GM18858 (cell line): ENCODE data around the gene DCST1.
A peak's percentile ranks its signal among the peaks of the same experiment; 100 is the strongest.

Experiments
- ATAC-seq: cut with Tn5 transposase; IDR thresholded peaks from one replicate; pipeline ENCODE4 v1.9.1; 2021; ENCODE audit not compliant: unreplicated experiment

Gene DCST1

DNA sequence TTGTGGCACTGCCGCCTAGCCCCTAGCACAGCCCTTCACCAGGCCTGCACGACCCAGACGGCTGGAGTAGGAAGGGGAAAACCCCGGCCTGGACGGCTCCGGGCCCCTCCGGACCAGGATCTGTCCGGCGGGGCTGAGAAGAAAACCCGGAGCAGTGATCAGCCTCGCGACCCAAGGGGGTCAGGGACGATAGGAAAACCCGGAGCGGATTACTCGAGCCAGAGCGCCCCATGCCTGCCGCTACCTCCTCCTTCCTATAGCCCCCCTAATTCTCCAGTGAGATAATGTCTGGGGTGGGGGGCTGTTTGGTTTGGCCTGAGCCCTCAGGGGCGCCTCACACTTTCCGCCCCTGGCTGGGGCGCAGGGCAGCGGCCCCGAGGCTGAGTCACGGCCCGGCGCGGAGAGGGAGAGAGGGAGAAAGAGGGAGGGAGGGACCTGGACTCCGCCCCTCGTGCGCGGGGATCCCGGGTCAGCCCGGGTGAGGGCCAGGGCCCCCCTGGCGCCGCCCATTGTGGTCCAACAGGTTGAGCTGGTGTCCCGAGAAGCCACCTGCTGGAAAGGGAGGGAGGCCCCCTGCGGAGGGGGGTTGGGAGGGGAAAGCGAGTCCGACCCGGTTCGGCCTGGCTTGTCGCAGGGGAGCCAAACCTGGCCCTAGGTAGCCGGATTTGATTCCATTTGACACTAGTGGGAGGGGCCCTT lies 32.7 kb upstream of the DCST1 start:
- peak; percentile 31 for ATAC-seq

DNA sequence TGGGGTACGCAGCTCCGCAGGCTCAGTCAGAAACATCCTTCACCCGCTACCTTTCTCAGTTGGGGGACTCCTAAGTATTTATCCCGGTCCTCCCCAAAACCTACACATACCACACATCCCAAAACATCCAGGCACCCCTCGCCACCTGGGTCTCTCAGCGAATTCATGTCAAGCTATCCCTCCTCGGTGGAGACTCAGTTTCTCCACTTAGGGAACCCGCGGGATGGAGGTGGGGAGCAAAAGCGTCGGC lies 32.3 kb upstream of the DCST1 start:
- ATAC-seq: no peak

DNA sequence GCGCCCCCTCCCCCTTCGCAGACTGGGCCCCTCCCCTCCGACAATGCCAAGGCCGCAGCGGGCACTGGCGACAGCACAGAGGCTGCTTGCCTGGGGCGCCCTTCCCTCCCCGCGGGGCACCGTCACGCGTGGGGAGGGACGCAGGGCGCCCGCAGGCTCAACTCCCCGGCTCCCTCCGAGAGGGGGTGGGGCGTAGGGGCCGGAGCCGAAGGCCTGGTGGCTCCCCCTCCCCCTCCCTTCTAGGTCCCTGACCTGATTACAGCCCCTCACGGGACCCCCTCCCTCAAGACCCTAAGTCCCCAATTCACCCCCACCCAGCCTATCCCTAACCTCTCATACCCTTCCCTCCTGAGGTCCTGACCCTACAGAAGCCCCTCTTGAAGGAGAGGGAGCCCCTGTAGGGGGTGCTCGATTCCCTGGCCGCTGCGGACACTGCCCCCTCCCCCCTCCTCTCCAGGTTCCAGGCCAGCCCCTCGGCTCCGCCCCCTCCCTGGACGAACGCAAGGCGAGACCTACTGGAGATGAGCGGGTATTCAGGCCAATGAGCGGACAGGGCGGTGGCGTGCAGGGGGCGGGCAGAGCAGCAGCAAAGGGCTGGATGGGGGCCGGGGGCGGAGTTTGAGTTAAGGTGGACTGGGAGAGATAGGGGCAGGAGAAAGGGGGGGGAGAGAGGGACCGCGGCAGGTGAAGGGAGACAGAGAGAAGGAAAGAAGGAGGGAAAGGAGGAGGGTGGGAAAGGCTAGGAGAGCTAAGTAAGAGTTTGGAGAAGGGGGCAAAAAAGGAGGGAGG lies 31.8 kb upstream of the DCST1 start:
- ATAC-seq: peak; percentile 38

DNA sequence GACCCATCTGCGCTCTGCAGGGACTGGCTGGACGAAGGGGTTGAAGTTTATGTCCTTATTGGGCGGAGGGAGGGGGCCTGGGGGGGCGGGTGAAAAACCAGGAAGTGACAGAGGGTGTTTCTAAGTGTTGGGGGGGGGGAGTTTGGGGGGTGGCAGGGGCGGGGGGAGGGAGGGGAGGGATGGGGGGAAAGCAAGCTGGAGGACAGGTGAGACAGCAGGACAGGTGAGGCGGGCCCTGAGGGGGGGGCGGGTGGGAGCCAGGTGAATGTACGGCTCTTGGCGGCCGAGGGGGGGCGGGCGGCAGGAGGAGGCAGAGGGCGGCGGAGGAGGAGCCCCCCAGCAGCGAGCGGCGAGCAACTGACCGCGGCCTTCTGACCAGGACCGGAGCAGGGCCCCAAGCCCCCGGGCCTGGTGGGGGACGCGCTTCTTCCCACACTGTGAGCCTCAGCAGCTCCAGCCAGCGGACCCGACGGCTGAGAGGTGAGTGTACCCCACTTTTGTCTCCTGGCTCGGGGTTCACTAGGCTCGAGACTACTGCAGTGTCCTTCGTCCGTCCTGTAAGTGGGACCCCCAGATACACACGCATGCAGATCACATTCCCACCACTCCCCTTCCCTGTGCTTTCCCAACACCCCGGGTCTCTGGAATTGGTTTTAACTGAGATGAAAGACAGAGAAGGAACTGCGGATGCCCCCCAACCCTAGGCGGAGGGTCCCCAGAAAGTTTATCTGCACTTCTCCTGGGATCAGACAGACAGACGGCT lies 31.0 kb upstream of the DCST1 start, which contains the start of gene ZBTB7B:
Gene ZBTB7B, plus strand, starts transcription at position 339 of the 763 bp plus-strand sequence. CDS start 11,859 bp downstream, outside the sequence.
- ATAC-seq: no peak

DNA sequence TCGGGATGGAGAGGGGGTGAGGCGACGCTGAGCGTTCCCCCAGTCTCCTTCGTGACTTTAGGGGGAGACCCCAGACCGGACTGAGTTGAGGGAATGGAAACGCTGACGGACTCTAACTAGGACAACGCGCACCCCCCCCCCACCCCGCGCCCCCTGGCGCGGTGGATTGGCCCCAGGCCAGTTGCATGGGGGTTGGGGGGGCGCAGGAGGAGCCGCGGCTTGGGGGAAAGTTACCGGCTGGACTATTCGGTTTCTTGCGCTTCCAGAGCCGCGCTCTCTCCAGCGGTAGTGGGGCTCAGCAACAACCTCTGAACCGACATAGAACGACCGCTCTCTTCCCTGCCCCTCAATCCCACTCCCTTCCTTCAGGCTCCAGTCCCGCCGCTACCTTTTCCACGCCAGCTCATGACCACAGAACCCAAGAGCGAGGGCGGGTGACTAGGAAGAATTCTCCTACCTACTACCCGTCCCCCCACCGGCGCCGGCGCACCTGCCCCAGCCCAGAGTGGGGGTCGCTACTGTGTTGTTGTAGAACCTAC lies 30.3 kb upstream of the DCST1 start:
- ATAC-seq: no peak

DNA sequence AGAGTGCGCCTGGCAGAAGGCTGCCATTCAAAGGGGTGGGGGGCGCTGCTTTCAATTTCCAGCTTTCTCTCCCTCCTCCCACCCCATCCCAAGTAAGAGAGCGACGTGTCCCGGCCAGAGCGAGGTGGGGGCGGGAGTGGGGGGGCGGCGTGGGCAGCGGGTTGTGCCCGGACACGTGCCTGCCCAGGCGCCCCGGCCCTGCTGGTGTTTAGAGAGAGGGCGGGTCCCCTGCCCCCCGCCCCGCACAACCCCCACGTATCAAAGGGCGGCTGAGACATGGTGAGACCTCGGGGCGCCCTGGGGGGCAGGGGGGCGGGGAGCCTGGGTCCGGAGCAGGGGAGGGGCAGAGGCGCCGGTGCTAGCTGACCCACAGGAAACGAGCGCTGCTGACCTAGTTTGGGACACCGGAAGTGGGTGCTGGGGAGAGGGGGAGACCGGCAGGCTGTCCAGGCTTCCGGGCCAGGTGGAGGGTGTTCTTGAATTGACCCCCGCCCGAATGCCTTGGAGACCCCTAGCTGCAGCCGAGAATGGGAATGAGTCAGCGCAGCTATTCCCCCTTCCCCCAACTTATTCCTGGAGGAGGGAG lies 29.8 kb upstream of the DCST1 start:
- ATAC-seq: no peak

DNA sequence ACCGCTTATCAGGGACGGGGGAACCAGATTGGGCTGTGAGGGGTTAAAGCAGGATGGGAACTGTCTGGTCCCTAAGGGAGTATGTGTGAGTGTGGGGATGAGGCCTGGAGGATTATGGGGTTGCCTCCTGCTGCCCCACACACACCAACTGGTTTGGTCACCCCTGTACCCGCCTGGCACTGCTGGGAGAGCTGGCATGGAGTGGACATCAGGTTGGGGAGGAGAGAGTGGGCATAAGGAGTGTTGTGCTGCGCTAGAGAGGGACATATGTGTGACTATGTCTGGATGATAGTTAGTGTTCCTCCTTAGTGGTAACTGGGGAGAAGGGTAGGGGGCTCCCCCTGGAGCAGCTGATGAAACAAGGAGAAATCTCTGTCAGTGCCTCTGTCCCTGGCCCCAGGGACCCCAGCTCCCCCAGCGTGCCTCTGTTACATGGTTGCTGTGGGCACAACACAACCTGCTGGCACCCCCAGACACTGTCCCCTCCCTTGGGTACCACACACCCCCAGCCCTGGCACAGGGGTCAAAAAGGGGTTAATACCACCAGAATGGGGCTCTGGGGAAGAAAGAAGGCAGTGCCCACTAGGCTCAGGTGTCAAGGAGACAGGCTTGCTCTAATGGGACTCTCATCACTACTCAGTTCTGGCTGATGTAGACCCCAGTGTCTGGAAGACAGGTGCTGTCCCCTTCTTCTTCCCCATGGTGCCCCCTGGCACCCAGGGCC lies 29.1 kb upstream of the DCST1 start:
- ATAC-seq: no peak

DNA sequence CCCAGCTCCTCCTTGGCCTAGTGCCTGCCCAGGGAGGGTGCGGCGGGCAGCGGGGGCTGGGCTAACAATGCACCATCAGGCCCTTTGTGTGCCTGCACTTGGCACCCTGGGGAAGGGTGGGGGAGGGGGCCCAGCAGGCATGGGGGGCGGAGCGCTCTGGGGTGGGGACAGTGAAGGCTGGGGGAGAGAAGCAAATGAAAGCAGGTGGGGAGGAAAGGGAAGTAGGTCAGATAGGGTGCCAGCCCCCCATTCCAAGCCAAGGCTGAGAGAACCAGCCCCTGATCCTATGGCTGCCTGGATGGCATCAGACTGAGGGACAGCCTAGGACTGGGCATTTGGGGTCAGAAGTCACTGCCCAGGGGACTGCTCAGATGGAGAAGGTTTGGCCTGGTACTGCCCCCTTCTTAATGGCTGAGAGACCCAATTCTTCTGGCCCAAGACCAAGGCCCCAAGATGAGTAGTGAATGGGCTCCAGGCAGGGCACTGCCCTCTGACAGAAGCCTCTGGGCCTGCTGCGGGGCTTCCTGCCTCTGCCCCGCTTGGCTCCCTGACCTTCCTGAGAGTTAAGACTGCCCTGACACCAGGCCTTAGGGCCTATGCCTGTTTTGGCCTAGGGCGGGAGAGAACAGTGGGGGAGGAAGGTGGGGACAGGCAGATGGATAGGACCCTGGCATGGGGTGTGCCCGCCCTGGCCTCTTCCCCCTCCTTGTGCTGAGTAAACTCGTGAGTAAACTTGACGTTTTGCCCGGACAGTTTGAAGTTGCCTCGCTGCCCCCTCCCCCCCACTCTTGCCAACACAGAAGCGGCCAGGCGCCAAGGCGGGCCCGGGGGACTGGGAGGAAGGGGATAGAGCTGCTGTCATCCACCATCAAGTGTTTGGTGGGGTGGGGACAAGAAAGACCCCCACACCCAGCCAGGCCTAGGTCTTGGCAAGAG lies 28.3 kb upstream of the DCST1 start:
- no peak for ATAC-seq

DNA sequence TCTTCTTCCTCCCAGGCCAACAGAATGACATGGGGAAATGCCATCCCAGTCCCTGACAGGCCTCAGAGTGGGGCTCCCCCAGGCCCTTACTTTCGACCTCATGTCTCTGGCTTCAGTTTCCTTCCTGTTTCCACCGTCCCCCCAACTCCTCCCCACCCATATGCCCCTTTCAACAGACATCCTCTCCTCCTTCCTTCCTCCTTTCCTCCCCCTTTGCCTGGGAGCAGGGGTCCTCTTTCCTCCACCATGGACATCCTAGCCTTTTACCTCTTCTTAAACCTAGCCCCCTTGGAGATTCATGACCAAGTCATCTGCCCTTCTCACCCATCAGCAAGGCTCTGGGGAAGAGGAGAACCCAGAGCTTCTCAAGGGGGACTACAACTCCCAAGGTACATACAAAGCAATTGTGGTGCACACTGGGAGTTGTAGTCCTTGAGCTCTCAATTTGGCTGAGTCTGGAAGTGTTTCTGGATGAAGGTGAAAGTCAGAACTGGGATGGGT lies 27.0 kb upstream of the DCST1 start:
- no peak for ATAC-seq

DNA sequence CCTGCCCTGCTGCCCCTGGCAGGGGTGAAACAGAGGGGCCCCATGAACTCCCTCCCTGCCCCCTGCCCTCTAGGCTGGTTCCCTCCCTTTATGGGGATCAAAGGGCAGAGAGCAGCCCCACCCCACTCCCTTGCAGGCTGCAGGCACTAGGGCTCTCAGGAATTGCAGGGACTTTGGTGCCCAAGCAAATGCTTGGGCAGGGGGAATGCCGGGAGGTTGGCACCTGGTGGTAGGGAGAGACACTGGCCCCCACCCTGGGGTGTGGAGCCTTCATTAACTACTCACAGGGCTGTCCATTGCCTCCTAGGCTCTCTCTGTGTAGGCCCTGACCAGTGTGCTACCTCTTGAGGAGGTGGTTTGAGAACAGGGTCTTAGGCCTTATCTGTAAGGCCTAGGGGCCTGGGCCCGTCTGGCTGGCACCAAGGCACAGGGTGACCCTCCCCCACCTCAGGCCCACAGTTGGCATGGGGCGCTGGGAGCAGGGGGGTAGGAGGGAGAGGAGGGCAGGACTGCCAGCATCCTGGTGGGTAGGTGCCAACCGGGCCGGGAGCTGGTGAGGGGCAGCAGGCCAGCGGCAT lies 26.3 kb upstream of the DCST1 start:
- ATAC-seq: no peak

DNA sequence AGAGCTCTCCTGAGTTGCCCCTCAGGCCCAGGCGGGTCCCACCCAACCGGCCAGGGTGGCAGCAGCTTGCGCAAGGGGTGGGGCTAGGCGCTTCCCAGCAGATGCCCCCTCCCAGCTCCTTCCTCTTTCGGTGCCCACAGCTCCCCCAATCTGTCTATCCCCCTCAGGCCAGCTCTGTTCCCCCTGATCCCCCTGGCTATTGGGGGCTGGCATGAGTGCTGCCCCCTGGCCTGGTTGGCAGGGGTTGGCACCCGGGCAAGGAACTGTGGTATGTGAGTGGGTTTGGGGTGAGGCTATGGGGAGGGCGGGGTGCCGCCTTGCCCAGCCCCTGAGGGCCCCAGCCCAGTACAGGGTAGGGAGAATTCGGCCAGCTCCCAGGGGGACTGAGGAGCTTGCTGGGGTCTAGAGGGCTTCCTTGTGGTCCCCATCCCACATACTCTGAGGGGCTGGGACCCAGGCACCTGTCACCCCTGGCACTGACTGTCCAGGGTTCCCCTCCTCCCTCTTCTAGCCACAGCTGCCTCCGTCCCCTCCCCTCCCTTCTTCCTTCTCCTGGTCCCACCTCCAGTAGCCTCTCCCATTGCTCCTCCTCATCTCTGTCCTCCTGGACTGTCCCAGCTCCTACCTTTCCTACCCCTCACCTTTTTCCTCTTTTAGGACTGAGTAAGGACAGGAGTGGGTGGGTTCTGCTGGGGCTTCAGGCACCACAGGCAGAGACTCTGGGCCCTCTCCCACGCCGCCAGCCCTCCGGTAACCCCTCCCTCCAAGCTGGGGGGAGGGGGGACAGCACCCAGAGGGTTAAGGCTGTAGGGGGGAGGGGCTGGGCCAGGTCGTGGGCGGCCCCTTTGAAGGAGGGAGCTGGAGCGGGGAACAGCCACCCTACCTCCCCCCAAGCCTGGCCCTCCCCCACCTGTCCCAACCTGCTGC lies 25.3 kb upstream of the DCST1 start:
- ATAC-seq: no peak

DNA sequence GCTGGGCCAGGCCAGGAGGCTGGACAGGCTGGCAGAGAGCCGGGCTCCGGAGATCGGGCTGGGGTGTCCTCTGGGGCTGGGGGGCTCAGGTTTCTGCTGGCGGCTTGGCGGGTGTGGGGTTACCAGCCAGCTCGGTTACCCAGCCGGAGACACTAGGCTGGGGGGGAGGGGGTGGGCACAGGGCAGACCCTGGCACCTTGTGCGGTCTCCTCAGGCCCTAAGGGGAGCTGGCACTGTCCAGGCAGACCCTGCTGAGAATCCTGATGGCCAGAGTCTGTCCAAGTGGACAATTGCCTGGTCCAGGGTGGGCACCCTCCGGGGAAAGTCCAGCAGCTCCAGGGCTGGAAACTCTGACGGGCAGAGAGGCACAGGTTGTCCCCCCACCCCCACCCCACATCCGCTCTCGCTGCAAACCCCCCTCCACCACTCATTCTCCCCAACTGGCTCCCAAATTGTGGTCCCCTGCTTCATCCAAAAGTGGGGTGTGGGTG lies 24.4 kb upstream of the DCST1 start:
- no peak for ATAC-seq

DNA sequence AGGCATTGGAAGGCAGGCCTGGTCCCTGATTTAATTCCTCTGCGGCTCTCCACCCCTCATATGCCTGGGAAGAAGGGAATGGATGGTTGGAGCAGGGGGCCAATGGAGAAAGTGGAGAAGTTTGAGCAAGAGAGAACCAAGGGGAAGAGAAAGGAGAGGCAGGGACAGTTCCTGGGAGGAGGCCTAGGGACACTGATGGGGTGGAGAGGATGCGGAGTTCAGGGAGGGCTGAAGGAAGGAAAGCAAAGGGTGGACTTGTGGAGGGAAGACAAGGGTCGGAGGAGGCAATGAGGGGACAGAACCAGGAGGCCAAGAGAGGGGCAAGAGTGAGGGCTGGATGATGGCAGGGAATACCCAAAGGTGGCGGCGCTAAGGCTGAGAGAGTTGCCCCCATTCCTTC lies 23.9 kb upstream of the DCST1 start:
- ATAC-seq: no peak

DNA sequence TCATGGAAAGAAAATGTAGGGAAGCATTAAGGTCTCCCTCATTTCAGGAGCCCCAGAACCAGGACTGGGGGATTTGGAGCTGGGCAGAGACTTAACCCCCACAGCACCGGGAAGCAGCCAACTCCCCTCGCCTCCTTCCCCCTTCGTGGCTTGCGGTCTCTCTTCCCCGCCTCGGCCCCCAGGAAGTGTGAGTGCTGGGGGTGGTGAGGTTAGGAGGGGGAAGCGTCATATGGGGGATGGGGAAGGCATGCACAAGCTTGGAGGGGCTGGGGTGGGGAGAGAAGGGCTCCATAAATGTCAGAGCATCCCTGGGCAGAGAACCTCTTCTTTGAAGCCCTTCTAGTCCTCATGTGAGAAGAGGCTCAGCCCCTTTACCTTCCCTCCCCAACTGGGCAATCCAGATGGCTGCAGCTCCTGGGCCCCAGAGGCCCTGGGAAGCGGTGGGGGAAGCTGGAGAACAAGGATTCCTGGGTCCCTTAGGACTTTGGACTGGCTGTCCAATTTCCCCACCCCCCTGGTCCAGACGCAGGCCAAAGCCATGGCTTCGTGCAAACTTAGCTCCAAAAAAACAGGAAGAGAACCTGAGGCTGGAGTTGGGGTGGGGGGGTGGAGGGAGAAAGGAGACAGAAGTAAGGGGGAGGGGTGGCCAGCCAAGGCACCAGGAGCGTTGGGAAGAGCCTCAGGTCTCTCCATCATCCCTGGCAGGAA lies 23.3 kb upstream of the DCST1 start:
- ATAC-seq: no peak

DNA sequence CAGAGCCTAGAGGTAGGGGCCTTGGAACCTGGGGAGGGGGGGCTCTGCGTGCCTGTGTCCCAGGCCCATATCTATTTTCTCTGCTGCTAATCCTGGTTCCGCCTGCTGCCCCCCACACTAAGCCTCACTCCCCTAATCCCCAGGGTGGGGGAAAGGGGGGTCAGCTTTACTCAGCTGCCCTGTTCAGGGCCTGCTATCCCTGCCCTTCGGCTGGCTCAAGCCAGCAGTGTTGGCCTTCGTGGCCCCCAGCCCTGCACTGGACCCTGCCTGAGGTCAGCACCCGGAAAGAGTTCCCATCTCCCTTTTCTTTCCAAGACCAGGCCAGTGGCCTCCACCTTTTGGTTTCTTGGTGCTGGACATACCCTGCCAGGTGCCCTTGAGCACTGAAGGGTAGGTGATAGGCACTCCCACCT lies 22.6 kb upstream of the DCST1 start:
- ATAC-seq: no peak

DNA sequence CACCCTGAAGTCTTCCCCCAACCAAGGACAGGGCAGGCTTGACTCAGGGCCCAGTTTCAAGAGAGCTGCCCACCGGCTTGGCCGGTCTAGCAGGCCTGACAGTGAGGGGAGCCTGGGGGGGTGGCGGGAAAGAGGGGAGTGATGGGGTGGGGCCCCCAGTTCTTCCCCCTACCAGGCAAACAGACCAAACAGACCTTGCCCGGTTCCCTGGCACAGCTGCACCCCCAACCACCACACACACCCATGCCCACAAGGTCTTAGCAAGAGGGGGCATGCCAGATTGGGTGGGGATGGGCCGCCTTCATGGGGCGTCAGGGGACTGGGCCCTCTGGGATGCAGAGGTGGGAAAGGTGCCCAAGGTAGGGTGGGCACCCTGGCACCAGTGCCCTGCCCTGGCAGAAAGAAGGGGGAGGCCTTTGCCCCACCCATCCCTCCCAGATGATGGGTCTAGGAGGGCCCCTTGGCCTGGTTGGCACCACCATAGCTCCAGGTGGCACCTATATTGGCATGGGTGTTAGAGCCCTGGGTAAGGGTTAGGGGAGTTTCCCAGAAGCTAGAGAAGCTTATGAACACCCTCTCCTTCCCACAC lies 22.1 kb upstream of the DCST1 start:
- no peak for ATAC-seq

DNA sequence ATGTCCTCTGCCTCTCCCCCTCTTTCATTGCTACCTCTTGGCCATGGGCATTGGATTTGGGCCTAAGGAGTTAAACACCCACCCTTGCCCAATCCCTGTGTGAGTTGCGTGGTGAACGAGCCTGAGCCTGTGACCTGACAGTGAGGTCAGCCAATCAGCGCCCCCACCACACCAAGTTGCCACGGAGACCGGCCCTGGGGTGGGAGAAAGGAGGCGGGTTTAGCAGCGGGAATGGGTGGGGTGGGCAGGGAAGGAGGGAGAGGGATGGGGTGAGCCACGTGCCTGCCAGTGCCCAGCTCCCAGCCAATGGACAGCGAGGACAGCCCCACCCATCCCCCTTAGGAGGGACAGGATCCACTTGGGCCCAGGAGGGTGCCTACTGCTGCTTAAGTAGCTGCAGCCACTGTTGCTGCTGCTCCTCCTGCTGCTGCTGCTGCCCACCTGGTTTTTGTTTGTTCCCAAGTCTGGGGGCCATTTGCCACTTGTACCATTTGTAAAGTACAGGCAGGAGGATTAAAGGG lies 21.5 kb upstream of the DCST1 start:
- ATAC-seq: no peak
